Epithelial cell of prostate (primary cell): Measurements from ENCODE around the gene PTCH1.

Source experiments
- DNase-seq: peaks from one replicate; pipeline ENCODE4 v3.0.0-alpha.2; 2011; ENCODE audit warnings: low read depth, low spot score
- H3K27ac ChIP-seq: fragments of 450-650 bp; 2 replicates; pipeline ENCODE4 v1.5.1; 2017; ENCODE audit warnings: mild to moderate bottlenecking

The PTCH1 gene

DNA sequence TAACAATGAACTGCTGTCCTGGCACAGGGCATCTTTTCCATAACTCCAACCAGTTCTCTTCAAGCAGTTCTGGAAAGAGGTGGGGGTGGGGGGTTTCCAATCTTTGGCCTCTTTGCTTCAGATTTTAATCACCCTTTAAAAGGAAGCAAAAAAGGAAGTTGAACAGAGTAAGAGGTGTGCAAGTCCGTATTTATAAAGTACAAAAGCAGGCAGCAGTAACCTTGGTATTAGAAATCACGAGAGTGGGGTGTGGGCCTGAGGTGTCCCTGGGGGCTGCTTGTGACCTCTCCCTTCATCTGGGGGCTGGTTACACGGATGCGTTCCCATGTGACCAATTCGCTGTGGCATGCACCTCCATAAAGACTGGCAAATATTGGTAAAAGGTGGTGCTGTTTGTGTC is 70.5 kb downstream of the PTCH1 start:
- H3K27ac ChIP-seq, result no peak overlapping the region
- DNase-seq, result no peak

DNA sequence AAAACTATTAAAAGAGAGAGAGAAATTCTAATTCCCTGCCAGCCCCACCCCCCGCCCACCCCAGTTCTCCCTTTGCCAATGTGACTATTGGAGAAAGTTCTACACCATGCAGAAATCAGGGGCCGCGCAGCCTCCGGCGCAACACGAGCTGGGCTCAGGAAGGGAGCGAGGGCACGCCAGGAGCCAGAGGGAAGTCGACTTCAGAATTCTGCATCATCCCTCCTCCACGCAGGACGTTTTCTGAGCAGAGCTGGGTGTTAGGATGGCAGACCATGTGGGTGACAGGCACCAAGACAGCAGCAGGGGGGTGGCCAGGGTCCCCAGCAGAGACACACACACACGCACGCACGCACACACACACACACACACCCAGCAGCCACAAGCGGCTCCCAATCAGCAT is 72.6 kb downstream of the PTCH1 start:
- H3K27ac ChIP-seq, result no peak overlapping the region
- no peak for DNase-seq

DNA sequence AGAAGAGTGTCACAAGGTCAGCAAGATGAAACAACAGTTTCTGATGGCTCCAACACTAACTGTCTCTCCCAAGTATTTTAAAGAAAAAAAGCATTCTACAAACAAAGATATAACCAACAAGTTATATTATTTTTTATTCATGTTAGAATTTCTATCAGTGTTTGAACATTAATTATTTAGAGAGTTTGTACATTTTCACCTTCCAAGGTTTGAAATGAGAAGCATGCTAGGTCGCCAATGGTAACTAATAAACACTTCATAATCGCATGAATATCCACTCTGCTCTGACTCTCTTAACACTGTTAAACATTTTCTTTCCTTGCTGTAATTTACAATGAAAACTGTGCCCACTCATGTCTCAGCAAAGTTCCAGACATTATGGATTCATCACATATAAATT is 73.5 kb downstream of the PTCH1 start:
- no peak for DNase-seq
- no peak overlapping the region for H3K27ac ChIP-seq

- no peak for DNase-seq
- H3K27ac ChIP-seq, result no peak overlapping the region
Observed at GRCh38 chr9:95441081-95441480, 75.7 kb downstream of the PTCH1 start.

GRCh38 chr9:95440447-95440846 is 76.3 kb downstream of the PTCH1 start:
- no peak overlapping the region for H3K27ac ChIP-seq
- DNase-seq, result no peak

- no peak for DNase-seq
- H3K27ac ChIP-seq, result no peak overlapping the region
Observed at GRCh38 chr9:95438561-95439357, 78.0 kb downstream of the PTCH1 start.

DNA sequence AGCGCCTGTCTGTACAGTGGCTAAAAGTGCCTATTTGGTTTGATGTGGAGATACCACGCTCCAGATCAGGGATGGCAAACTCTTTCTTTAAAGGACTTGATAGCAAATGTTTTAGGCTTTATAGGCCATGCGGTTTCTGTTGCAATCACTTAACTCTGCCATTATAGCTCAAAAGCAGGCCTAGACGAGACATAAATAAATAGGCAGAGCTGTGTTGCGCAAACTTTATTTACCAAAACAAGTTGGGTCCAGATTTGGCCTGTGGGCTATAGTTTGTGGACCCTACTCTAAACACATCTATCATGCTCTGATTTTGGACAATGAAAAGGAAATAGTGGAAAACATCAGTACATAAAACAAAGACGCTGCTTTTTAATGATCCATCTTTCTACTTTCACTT is 79.2 kb downstream of the PTCH1 start:
- DNase-seq, result no peak
- H3K27ac ChIP-seq, result no peak overlapping the region

DNA sequence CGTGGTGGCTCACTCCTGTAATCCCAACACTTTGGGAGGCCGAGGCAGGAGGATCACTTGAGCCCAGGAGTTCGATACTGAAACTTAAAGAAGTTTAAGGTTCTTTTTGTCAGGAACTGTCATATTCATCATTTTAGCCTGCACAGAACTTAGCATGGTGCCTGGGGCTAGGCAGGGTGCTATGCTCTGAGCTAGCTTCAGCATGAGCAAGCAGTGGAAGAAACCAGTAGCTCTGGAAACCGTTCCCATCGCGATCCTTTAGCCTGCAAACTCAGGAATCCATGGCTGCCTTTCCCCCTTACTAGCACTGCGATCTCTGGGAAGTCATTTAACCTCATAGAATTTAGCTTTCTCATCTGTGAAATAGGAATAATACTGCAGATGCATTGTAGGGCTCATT is 80.4 kb downstream of the PTCH1 start:
- H3K27ac ChIP-seq, result no peak overlapping the region
- no peak for DNase-seq

DNA sequence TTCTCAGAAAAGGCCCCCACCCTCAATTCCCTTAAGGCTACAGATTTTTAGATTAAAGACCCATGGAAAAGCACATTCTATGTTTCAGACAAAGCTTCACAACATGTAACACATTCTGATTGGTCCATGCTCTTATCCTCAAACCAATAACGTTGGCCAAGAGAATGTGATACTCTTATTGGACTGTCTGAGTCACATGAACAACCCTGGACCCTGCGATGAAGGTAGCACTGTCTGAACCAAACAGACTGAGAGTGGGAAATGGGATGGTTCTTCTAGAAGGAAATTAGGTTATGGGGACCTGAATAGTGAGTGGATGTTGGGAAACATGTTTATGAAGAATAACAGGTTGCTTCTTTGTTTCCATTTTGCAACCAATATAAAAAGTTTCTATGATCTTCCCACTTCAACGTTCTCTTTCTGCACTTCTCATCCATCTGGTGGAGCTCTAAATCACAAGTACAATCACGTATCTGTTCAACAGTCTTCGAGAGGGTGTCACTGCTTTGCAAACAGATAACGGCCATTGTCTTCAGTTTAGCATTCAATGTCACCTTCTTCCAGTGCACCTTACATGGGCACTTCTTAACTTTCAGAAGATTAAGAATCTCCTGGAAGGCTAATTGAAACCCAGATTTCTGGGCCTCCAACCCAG is 81.6 kb downstream of the PTCH1 start:
- H3K27ac ChIP-seq, result no peak overlapping the region
- no peak for DNase-seq

- no peak for DNase-seq
- no peak overlapping the region for H3K27ac ChIP-seq
Observed at GRCh38 chr9:95434116-95435073, 82.4 kb downstream of the PTCH1 start.

GRCh38 chr9:95433096-95433819 is 83.5 kb downstream of the PTCH1 start:
- no peak for DNase-seq
- H3K27ac ChIP-seq, result no peak overlapping the region

DNA sequence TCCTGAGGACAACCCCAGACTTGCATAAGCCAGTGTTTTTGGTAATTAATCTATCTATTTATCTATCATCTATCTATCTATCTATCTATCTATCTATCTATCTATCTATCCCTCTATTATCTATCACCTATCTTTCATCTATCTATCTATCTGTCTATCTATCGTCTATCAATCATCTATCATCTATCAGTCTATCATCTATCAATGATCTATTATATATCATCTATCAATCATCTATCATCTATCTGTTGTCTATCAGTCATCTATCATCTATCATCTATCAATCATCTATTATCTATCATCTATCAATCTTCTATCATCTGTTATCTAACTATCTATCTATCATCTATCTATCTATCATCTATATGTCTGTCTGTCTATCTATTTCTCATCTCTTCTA is 85.5 kb downstream of the PTCH1 start:
- no peak overlapping the region for H3K27ac ChIP-seq
- no peak for DNase-seq

DNA sequence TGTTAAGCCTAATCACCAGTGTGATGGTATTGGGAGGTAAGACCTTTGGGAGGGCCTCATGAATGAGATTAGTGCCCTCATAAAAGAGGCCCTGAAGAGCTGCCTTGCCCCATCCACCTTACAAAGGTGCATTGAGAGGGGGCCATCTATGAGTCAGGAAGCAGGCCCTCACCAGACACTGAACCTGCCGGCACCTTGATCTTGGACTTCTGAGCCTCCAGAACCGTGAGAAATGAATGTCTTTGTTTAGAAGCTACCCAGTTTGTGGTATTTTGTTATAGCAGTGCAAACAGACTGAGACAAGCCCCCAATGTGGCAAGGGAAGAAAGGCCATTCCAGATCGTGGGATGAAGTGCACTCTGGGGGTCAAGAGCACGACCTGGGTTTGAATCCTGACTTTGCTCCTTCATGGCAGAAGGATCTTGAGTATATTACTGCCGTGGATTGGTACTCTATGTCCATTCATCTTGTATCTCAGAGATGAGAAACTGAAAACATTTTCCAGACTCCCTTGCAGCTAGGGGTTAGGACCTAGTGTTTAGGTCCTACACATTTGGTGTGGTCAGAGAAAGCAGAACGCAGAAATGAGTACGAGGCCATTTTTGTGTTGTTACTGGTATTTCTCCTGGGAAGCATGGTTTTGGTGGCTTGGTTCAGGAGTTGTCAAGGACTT is 86.7 kb downstream of the PTCH1 start:
- no peak overlapping the region for H3K27ac ChIP-seq
- DNase-seq, result no peak

DNA sequence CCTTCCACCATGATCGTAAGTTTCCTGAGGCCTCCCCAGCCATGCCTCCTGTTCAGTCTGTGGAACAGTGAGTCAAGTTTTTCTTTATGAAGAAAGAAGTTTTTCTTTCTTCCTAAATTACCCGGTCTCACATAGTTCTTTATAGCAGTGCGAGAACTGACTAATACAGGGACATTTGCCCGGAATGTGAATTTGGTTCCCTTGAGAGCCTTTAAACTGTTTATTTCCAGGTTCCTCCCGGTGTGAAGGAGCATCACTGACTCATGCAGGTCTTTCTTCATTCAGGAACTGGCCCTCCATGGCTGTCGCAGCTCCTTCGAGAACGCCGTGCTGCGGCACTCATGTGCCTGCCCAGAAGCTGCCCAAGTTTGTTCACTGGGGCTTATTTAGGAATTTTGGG is 87.7 kb downstream of the PTCH1 start:
- H3K27ac ChIP-seq, result no peak overlapping the region
- DNase-seq, result no peak

- H3K27ac ChIP-seq, result peak overlapping the region; percentile 83
- no peak for DNase-seq
Observed at GRCh38 chr9:95425910-95426551, 90.7 kb downstream of the PTCH1 start.

GRCh38 chr9:95422650-95423049 is 94.1 kb downstream of the PTCH1 start:
- DNase-seq, result no peak
- H3K27ac ChIP-seq, result no peak overlapping the region

DNA sequence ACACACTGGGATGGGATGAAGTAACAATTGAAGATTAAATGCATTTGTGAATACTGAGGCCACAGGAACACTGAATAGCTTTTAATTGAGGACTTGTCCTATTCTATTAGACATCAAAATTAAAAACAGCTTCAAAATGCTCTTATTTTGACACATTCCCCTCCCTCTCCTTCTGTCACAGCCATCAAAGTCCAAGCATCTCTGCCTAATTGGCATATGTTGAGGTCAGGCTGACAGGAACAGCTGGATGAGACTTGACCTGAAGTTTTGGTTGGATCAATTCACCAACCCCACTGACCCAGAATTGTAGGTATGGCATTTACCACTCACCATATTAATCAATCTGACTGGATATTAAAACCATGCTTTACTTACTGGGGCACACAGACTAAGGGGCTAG is 96.3 kb downstream of the PTCH1 start:
- no peak for DNase-seq
- no peak overlapping the region for H3K27ac ChIP-seq

DNA sequence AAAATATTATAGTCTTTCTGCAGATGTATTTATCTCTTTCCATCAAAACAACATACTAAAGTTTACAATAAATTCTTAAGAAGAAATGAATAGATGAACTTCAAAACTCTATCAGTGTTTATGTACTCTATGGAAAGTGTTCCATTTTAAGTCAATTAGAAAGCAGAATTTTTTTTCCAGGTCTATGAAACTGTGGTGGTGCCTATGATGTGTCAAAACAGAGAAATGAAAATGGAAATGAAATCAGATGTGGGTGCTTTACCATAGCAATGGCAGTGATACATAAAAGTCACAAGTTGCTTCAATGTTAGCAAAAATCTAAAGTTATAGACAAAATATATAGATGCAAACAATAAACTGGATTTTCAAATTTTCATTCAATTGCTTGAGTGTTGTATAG is 97.3 kb downstream of the PTCH1 start:
- no peak for DNase-seq
- H3K27ac ChIP-seq, result no peak overlapping the region

DNA sequence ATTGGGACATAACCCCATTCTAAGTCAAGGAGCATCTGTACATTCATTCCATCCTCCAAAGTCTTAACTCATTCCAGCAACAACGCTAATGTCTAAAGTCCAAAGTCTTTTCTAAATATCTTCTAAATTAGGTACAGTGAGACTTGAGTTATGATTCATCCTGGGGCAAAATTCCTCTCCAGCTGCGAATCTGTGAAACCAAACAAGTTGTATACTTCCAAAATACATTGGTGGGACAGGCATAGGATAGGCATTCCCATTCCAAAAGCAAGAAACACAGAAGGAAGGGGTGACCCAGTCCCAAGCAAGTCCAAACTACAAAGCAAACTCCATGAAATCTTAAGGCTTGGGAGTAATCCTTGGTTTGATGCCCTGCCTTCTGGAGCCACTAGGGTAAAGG is 101.6 kb downstream of the PTCH1 start:
- DNase-seq, result no peak
- H3K27ac ChIP-seq, result no peak overlapping the region
